Measurements from ENCODE around the gene C10orf53. TPM values are rescaled to one million over a fixed set of nuclear protein-coding genes. Genes with fewer than 3 reads are reported as not detected.

Gene C10orf53
- total RNA-seq, 1 donor from 2014 or later: not detected

GRCh38 chr10:49650724-49651034 is 28.8 kb upstream of the C10orf53 start:
- Histone ChIP-seq H3K9me3 (no peaks in the 10 kb centered on the region), H3K27ac (no peak overlapping the region), H3K36me3 (no peaks in the 10 kb centered on the region), H3K4me1 (no peaks in the 10 kb centered on the region), H3K4me3 (no peak overlapping the region), H3K27me3 (ENCODE audit: low read depth) (peaks cover 10% of the 10 kb centered on the region)
- intact Hi-C loops (cut with DNase I): no loop called here
- ATAC-seq (no peak), DNase-seq (no peak)
- TF ChIP-seq, protein P1, sequence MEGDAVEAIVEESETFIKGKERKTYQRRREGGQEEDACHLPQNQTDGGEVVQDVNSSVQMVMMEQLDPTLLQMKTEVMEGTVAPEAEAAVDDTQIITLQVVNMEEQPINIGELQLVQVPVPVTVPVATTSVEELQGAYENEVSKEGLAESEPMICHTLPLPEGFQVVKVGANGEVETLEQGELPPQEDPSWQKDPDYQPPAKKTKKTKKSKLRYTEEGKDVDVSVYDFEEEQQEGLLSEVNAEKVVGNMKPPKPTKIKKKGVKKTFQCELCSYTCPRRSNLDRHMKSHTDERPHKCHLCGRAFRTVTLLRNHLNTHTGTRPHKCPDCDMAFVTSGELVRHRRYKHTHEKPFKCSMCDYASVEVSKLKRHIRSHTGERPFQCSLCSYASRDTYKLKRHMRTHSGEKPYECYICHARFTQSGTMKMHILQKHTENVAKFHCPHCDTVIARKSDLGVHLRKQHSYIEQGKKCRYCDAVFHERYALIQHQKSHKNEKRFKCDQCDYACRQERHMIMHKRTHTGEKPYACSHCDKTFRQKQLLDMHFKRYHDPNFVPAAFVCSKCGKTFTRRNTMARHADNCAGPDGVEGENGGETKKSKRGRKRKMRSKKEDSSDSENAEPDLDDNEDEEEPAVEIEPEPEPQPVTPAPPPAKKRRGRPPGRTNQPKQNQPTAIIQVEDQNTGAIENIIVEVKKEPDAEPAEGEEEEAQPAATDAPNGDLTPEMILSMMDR (IDR thresholded peaks at IDR 0.05): no peak

DNA sequence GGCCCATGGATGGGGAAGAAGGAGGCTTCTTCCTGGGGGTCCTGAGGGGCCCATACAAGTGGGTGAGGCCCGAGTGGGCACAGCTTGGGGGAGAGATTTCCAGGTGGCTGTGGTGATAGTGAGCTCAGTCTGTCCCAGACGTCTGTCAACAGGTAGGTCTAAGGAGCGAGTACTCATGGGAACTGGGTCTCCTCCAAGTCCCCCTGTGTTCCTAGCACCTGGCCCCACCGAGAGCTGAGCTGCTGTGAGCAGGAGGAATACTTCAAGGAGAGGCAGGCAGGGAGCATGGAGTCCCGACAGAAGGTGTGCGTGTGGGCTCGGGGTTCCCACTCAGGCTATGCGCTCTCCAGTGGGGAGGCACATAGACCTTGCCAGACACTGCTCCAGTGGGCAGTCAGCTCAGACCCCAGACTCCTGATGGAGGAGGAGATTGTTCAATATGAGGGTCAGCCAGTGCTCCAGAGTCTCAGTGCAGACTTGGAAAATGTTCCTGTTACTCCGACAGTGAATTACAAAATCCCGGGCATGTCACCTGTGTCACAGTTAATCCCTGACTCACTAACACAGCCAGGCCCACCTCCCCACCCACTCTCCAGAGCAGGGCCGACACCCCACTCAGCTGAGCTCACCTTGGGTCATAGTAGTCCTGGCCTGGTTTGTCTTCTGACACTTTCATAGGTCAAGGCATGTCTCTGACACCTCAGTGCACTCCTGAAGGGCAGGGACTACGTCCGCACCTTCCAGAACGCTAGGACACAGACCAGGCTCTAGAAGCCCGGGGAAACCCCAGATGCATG is 28.2 kb upstream of the C10orf53 start:
- no peak overlapping the region for H3K27ac ChIP-seq
- H3K36me3 ChIP-seq: no peaks in the 10 kb centered on the region
- no peak for ATAC-seq
- no peak overlapping the region for H3K4me3 ChIP-seq
- H3K4me1 ChIP-seq: no peaks in the 10 kb centered on the region
- no peak for DNase-seq
- no peaks in the 10 kb centered on the region for H3K9me3 ChIP-seq
- TF ChIP-seq, protein P1 (IDR thresholded peaks at IDR 0.05): no peak
- peaks cover 10% of the 10 kb centered on the region for H3K27me3 ChIP-seq (ENCODE audit: low read depth)
- intact Hi-C loops (cut with DNase I): no loop called here

DNA sequence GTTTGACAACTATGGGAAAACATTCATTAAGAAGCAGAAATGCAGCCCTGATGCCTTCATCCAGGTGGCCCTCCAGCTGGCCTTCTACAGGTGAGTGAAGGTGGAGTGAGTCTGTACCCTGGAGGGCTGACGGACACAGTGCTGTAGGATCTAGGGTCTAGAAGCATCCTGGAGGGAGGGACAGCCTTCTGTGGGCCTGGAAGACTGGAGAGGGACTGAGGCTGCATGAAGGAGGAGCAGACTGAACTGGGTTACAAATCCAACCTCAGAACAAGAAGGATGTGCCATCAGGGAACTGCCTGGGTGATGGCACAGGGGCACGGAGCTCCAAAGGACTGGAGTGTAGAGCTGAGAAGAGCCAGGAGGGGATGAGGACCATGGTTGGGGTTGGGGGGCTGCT is 27.5 kb upstream of the C10orf53 start:
- intact Hi-C loops (cut with DNase I): no loop called here
- Histone ChIP-seq H3K27ac (no peak overlapping the region), H3K4me1 (no peaks in the 10 kb centered on the region), H3K9me3 (no peaks in the 10 kb centered on the region), H3K4me3 (no peak overlapping the region), H3K36me3 (no peaks in the 10 kb centered on the region), H3K27me3 (ENCODE audit: low read depth) (peaks cover 7% of the 10 kb centered on the region)
- TF ChIP-seq, protein P1 (IDR thresholded peaks at IDR 0.05): no peak
- DNase-seq: no peak
- ATAC-seq: no peak

- Histone ChIP-seq H3K27me3 (ENCODE audit: low read depth) (peaks cover 7% of the 10 kb centered on the region), H3K4me3 (no peak overlapping the region), H3K4me1 (no peaks in the 10 kb centered on the region), H3K36me3 (no peaks in the 10 kb centered on the region), H3K9me3 (no peaks in the 10 kb centered on the region), H3K27ac (no peak overlapping the region)
- no peak for DNase-seq
- ATAC-seq: no peak
- intact Hi-C loops (cut with DNase I): no loop called here
- TF ChIP-seq, protein P1 (IDR thresholded peaks at IDR 0.05): no peak
Measured at GRCh38 chr10:49652421-49653272, 26.8 kb upstream of the C10orf53 start.

DNA sequence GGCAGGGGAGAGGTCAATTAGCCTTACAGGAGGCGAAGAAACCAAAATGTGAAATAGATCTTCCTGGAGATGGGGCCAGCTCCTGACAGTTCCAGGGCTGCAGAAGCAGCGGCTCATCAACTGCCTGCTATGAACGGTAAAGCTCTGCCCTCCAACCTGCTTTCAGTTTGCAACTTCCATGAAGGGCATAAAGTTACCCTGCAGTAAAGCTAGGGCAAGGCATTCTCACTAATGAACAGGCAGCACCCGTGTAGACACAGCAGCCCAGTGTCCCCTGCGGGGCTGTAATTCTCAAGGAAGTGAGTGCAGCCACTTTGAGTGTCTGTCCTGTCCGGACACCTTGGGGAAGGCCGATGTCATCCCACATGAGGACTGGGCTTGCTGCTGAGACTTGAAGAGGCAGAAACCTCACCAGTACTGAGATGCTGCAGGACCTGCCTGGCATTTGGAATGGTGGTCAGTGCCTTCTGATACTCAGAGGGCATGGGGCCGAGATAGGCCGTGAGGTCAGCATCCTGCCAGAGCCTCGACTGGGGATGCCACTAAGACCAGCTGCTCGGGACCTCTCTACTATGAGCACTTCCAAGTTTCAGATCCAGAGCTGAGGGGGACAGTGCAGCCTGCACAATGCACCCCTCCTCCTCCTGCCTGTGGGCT is 26.1 kb upstream of the C10orf53 start:
- H3K27ac ChIP-seq: no peak overlapping the region
- H3K27me3 ChIP-seq (ENCODE audit: low read depth): peaks cover 7% of the 10 kb centered on the region
- ATAC-seq (no peak), DNase-seq (no peak)
- no peaks in the 10 kb centered on the region for H3K36me3 ChIP-seq
- H3K4me3 ChIP-seq: no peak overlapping the region
- H3K9me3 ChIP-seq: no peaks in the 10 kb centered on the region
- TF ChIP-seq, protein P1 (IDR thresholded peaks at IDR 0.05): no peak
- no peaks in the 10 kb centered on the region for H3K4me1 ChIP-seq
- intact Hi-C loops (cut with DNase I): no loop called here
